GM12872 (cell line): ENCODE measurements around the gene EFCAB9.

Source experiments
- TF ChIP-seq, protein P1 (sequence below): IDR thresholded peaks from 3 replicates; pipeline ENCODE4 v1.5.1; 2011; ENCODE audit warnings: low read depth, mild to moderate bottlenecking, low read length, moderate library complexity; ENCODE audit not compliant: insufficient read depth

EFCAB9 gene

DNA sequence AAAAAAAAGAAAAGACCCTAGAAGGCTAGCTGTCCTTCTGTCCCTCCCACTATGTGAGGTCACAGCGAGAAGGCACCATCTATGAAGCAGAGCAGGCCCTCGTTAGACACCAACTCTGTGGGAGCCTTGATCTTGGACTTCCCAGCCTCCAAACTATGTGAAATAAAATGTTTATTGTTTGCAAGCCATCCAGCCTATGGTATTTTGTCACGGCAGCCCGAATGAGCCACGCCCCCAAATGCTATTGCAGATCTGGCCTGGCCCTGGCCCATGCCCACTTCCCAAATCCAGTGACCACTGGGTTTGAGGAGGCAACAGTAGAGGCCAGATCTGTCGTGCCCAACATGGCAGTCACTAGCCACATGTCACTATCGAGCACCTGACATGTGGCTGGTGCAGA, 16.8 kb upstream of the EFCAB9 start:
- TF ChIP-seq, protein P1, sequence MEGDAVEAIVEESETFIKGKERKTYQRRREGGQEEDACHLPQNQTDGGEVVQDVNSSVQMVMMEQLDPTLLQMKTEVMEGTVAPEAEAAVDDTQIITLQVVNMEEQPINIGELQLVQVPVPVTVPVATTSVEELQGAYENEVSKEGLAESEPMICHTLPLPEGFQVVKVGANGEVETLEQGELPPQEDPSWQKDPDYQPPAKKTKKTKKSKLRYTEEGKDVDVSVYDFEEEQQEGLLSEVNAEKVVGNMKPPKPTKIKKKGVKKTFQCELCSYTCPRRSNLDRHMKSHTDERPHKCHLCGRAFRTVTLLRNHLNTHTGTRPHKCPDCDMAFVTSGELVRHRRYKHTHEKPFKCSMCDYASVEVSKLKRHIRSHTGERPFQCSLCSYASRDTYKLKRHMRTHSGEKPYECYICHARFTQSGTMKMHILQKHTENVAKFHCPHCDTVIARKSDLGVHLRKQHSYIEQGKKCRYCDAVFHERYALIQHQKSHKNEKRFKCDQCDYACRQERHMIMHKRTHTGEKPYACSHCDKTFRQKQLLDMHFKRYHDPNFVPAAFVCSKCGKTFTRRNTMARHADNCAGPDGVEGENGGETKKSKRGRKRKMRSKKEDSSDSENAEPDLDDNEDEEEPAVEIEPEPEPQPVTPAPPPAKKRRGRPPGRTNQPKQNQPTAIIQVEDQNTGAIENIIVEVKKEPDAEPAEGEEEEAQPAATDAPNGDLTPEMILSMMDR = no peak

DNA sequence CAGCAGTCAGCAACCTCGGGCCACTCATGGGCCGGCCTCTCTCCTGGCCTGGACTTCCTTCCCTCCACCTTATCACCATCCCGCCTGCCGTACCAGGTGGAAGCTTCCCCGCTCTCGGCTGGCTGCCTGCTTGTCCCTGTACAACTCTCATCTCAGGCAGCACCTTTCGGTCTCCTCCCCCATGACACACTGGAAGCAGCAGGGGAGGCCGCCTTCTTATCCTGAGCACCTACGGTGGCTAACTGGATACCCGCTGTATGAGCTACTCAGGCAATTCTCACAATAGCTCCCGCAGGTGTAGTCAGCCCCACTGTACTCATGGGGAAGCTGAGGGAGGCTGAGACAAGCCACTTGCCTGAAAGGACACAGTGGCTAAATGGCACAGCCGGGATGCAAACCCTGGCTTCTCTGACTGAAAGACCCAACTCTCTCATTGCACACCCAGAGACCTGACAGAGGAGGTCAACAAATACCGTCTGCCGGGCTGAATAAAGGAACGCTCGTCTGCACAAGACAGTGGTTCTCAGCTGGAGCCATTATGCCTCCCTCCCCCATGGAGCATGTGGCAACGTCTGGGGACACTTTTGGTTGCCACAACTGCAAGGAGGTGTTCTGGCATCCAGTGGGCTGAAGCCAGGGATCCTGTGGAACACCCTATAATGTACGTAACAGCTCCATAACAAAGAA, 15.5 kb upstream of the EFCAB9 start:
- TF ChIP-seq, protein P1 = no peak

DNA sequence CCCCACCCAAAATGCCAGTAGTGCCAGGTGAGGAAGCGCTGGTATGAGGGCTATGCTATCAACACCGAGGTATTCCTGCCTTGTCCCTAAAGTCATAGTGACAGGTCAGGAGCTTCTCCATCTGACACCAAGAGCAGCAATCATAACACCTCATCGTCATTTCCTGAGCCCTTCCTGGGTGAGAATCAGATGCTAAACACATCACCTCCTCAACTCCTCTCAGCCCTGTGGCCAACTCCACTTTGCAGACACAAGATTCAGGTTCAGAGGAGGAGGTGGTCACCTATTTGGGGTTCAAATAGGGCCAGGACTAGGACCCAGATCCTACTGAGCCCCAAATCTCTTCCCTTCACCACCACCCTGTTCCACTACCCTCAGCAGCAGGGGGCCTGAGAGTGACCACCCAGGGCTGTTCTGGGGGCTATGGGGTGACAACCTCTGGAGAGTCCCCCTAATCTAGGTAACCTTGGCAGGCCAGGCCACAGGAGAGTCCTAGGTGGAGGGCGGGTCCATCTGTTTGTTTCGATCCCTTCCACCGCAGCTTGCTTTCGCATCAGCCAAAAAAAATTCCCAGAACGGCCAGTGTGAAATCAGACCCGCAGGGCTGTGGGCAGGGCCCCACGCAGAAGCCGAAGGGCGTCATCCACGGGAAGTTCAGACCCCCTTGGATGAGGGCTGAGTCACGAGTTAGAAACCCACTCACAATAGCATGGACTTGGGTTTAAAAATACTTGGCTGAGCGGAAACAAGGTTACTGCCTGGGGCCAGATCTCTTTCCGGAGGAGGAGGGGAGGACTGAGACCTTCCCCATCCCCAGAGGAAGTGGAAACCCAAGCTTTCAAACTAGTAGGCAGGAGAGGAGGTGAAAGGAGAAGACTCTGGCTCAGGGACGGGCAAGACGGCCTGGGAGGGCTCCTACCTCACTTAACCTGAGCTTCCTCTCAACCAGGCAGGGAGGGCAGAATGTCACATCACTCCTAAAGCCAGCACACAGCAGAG, 14.7 kb upstream of the EFCAB9 start:
- TF ChIP-seq, protein P1 = no peak

DNA sequence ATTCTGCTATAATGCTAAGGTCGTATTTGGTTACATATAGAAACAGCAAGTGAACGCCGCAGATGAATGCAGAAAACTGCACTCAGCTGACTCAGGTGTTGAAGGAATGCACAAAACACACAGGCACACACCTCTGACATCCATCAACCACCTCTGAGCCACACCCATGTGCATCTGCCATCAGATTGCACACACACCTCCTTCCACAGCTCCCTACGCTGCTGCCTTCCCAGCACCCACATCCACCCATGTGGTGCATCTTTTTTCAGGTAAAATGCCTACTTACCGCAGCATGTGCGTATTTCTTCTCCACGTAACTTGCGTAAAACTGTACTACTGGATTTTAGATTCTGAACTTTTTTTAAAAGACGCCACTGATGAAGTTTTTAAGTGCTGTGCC, 13.0 kb upstream of the EFCAB9 start:
- TF ChIP-seq, protein P1 = no peak

DNA sequence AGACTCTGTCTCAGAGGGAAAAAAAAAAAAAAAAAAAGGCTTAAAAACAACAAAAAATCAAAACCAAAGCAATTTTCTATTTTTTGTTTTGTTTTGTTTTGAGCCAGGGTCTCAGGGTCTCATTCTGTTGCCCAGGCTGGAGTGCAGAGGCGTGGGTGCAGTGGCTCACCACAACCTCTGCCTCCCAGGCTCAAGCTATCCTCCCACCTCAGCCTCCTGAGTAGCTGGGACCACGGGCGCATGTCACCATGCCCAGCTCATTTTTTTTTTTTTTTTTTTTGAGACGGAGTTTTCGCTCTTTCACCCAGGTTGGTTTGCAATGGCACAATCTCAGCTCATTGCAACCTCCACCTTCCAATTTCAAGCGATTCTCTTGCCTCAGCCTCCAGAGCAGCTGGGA, 11.7 kb upstream of the EFCAB9 start:
- TF ChIP-seq, protein P1 = no peak

DNA sequence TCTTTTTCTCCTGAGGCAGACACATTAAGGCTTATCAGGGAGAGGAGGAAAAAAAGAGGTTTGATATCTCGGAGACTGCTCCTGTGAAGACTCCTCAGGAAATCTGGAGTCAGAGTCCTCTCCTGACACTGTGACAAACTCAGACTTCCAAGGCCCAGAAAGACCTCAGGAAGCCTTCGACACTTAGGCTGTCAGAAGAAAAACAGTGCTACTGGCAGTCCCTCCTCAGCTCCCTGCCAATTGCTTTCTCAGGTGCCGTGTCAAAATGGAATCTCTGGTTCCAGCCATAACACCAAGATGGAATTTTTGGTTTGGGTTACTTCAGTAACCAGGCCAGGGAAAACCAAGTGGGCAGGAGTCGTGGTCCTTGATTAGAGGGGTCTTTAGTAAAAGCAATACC, 10.1 kb upstream of the EFCAB9 start:
- TF ChIP-seq, protein P1 = no peak

DNA sequence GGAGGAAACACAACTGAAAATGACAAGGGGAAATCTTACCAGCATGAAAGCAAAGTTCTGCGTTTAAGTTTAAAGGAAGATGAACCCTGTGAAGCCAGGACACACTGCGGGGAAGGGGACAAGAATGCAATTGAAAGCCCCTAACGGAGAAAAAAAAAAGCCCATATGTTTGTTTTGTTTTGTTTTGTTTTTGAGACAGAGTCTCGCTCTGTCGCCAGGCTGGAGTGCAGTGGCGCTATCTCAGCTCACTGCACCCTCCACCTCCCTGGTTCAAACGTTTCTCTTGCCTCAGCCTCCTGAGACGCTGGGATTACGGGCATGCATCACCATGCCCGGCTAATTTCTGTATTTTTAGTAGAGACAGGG, 8.9 kb upstream of the EFCAB9 start:
- TF ChIP-seq, protein P1 = no peak
